Mesenchymal stem cell (in vitro differentiated cells and primary cell): ENCODE results near the gene ERC2.

Experiments
- DNase-seq: peaks from one replicate; pipeline ENCODE4 v3.0.0-alpha.2; 2013
- H2AFZ ChIP-seq: one replicate; pipeline ENCODE4 v1.6.1; 2013; ENCODE audit warnings: low read depth, mild to moderate bottlenecking, control low read depth, inconsistent platforms, low read length, moderate library complexity
- H2AK5ac ChIP-seq: 2 replicates; pipeline ENCODE4 v1.6.1; 2013; ENCODE audit warnings: low read length, moderate library complexity, mild to moderate bottlenecking, inconsistent platforms; ENCODE audit not compliant: severe bottlenecking
- H2BK120ac ChIP-seq: one replicate; pipeline ENCODE4 v1.6.1; 2013; ENCODE audit warnings: low read depth, mild to moderate bottlenecking, inconsistent platforms, low read length, moderate library complexity
- H2BK12ac ChIP-seq, 2 experiments: one replicate each; pipeline ENCODE4 v1.6.1; 2013; ENCODE audit warnings: inconsistent platforms in 2 of 2, low read length in 2 of 2, mild to moderate bottlenecking in 2 of 2, moderate library complexity in 2 of 2, control low read depth in 1 of 2
- H2BK15ac ChIP-seq: one replicate; pipeline ENCODE4 v1.6.1; 2013; ENCODE audit warnings: mild to moderate bottlenecking, low read depth, inconsistent platforms; ENCODE audit not compliant: poor library complexity, severe bottlenecking
- H2BK5ac ChIP-seq: 2 replicates; pipeline ENCODE4 v1.6.1; 2013; ENCODE audit warnings: low read depth, mild to moderate bottlenecking, low read length, control low read depth, inconsistent platforms; ENCODE audit not compliant: poor library complexity, severe bottlenecking
- H3K14ac ChIP-seq, 2 experiments: one replicate each; pipeline ENCODE4 v1.6.1; 2013; ENCODE audit warnings: inconsistent platforms in 2 of 2, low read length in 2 of 2, control low read depth in 1 of 2, mild to moderate bottlenecking in 1 of 2, moderate library complexity in 1 of 2
- H3K18ac ChIP-seq, 2 experiments: one replicate each; pipeline ENCODE4 v1.6.1; 2013; ENCODE audit warnings: inconsistent platforms in 2 of 2, low read length in 2 of 2, control low read depth in 1 of 2, low read depth in 1 of 2, mild to moderate bottlenecking in 1 of 2
- H3K23ac ChIP-seq, 2 experiments: one replicate each; pipeline ENCODE4 v1.6.1; 2013; ENCODE audit warnings: inconsistent platforms in 2 of 2, low read length in 2 of 2, mild to moderate bottlenecking in 2 of 2, moderate library complexity in 2 of 2, control low read depth in 1 of 2
- H3K27ac ChIP-seq: 2 replicates; pipeline ENCODE4 v1.5.1; 2013; ENCODE audit warnings: mild to moderate bottlenecking, moderate library complexity, low read length, control low read depth, inconsistent platforms; ENCODE audit not compliant: poor library complexity, severe bottlenecking
- H3K27me3 ChIP-seq, 2 experiments: 2 replicates each; pipeline versions ENCODE4 v1.6.1 to v1.7.0; 2013; ENCODE audit warnings: low read length in 2 of 2, mild to moderate bottlenecking in 2 of 2, moderate library complexity in 2 of 2, control low read depth in 1 of 2, inconsistent platforms in 1 of 2; ENCODE audit not compliant: control insufficient read depth in 1 of 2, insufficient read depth in 1 of 2
- H3K36me3 ChIP-seq, 2 experiments: 2 replicates each; pipeline versions ENCODE4 v1.6.1 to v1.7.0; 2013; ENCODE audit warnings: low read length in 2 of 2, control low read depth in 1 of 2, inconsistent platforms in 1 of 2, low read depth in 1 of 2, mild to moderate bottlenecking in 1 of 2; ENCODE audit not compliant: insufficient read depth in 2 of 2, control insufficient read depth in 1 of 2
- H3K4ac ChIP-seq, 2 experiments: one replicate each; pipeline ENCODE4 v1.6.1; 2013; ENCODE audit warnings: inconsistent platforms in 2 of 2, low read length in 2 of 2, mild to moderate bottlenecking in 2 of 2, moderate library complexity in 2 of 2, control low read depth in 1 of 2, low read depth in 1 of 2
- H3K4me1 ChIP-seq: 2 replicates; pipeline ENCODE4 v1.6.1; 2013; ENCODE audit warnings: low read depth, low read length, control low read depth; ENCODE audit not compliant: control insufficient read depth, insufficient read depth
- H3K4me2 ChIP-seq: 2 replicates; pipeline ENCODE4 v1.6.1; 2013; ENCODE audit warnings: low read length, mild to moderate bottlenecking, inconsistent platforms; ENCODE audit not compliant: poor library complexity, severe bottlenecking
- H3K4me3 ChIP-seq, 2 experiments: 2 replicates each; pipeline versions ENCODE4 v1.5.1 to v1.7.0; 2013; ENCODE audit warnings: low read length in 2 of 2, mild to moderate bottlenecking in 2 of 2, control low read depth in 1 of 2, low read depth in 1 of 2; ENCODE audit not compliant: insufficient read depth in 1 of 2
- H3K79me1 ChIP-seq: replicated peaks from 2 replicates; pipeline ENCODE4 v1.6.1; 2013; ENCODE audit warnings: mild to moderate bottlenecking, control low read depth, low read length, inconsistent platforms; ENCODE audit not compliant: poor library complexity, severe bottlenecking
- H3K9ac ChIP-seq: 2 replicates; pipeline ENCODE4 v1.7.0; 2013; ENCODE audit warnings: mild to moderate bottlenecking, low read length, moderate library complexity
- H3K9me3 ChIP-seq: 2 replicates; pipeline ENCODE4 v1.7.0; 2013; ENCODE audit warnings: mild to moderate bottlenecking, low read length; ENCODE audit not compliant: control insufficient read depth
- H4K8ac ChIP-seq: one replicate; pipeline ENCODE4 v1.6.1; 2013; ENCODE audit warnings: inconsistent platforms, mild to moderate bottlenecking, low read length, moderate library complexity
- H4K91ac ChIP-seq: one replicate; pipeline ENCODE4 v1.6.1; 2013; ENCODE audit warnings: mild to moderate bottlenecking, low read length, inconsistent platforms
- WGBS: methylation state at CpG from one replicate; pipeline ENCODE4 v1.1.7; 2013; ENCODE audit warnings: mixed read lengths; 5-methylcytosine and 5-hydroxymethylcytosine counted together

ERC2 gene

DNA sequence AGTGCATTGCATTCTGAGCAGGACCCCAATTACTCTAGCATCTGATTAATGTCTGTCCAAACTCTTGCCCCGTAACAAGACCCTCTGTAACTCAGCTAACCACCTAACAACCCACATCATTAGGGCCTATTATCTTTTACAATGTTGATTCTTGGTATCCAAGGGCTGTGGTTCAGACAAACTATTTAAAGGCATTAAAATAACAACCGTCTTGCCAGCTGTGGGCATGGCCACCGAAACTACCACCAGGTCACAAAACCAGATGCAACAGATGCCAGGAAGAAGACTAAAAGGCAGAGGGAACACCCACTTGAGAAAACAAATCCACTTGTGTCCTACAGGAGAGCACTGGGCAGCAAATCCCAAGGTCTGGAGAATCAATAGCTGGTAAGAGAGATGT lies 262.9 kb downstream of the ERC2 start:
- Histone ChIP-seq H3K27me3 (no peaks in the 10 kb centered on the region), H3K4me2 (no peak overlapping the region), H3K4me3 (no peak overlapping the region), H3K18ac (no peak overlapping the region), H2AFZ (no peak overlapping the region), H3K27ac (no peak overlapping the region), H3K79me1 (no peaks in the 10 kb centered on the region), H3K9ac (no peak overlapping the region), H3K23ac (no peak overlapping the region), H2BK12ac (no peak overlapping the region), H4K91ac (no peak overlapping the region), H2BK120ac (no peak overlapping the region), H3K4ac (no peak overlapping the region), H2AK5ac (no peak overlapping the region), H3K14ac (no peak overlapping the region), H3K36me3 (no peaks in the 10 kb centered on the region), H2BK15ac (no peak overlapping the region), H3K4me1 (no peaks in the 10 kb centered on the region), H2BK5ac (no peak overlapping the region), H3K9me3 (no peaks in the 10 kb centered on the region), H4K8ac (no peak overlapping the region)
- no peak for DNase-seq
- WGBS, result 92% methylated on average over 2 of the region's 3 CpGs

DNA sequence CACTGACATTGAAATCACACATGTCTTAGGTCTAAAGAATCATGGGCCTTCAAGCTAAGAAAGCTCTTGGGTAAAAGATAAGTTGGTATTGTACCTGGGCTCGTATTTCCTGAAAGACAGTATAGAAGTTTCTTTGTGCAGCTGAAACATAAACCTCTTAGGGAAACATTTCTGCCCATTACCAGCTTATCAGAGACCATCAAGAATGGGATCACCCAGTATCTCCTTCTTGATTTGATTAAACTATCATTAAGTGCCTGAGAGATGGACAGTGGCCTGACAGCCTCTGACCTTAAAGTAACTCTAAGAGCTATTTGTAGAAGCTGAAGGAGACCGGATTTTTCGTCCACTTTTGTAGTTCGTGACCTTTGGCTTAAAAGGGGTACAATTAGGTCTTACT lies 265.3 kb downstream of the ERC2 start:
- Histone ChIP-seq H4K91ac (no peak overlapping the region), H3K4me2 (no peak overlapping the region), H3K27ac (no peak overlapping the region), H3K18ac (no peak overlapping the region), H2BK120ac (no peak overlapping the region), H3K4ac (no peak overlapping the region), H2BK12ac (no peak overlapping the region), H2AK5ac (no peak overlapping the region), H3K36me3 (no peaks in the 10 kb centered on the region), H3K27me3 (no peaks in the 10 kb centered on the region), H3K4me1 (no peaks in the 10 kb centered on the region), H3K4me3 (no peak overlapping the region), H3K79me1 (no peaks in the 10 kb centered on the region), H2BK5ac (no peak overlapping the region), H2BK15ac (no peak overlapping the region), H3K9me3 (no peaks in the 10 kb centered on the region), H3K14ac (no peak overlapping the region), H2AFZ (no peak overlapping the region), H3K23ac (no peak overlapping the region), H3K9ac (no peak overlapping the region), H4K8ac (no peak overlapping the region)
- DNase-seq, result no peak
- 83% methylated on average over 2 of the region's 4 CpGs for WGBS

DNA sequence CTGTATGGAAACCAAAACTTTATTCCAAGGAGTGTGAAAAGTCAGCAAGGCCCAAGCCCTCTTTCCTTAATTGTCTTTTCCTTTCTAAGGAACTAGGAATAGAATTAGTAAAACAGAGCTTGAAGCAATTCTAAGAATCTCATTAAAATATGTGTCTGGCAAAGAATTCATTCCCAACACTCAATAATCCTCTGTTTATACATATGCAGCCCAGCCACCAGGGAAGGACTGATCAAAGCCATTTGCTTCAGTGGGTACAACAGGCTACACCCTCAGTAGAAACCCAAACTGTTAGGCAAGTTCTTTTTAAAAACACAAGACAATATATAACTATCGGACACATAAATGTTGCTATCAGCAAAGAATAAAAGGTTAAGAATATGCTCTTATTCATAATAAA lies 266.9 kb downstream of the ERC2 start:
- Histone ChIP-seq H3K79me1 (no peaks in the 10 kb centered on the region), H3K4ac (no peak overlapping the region), H4K8ac (no peak overlapping the region), H2BK120ac (no peak overlapping the region), H2BK12ac (no peak overlapping the region), H2AFZ (no peak overlapping the region), H3K18ac (no peak overlapping the region), H2AK5ac (no peak overlapping the region), H3K14ac (no peak overlapping the region), H3K36me3 (no peaks in the 10 kb centered on the region), H3K27ac (no peak overlapping the region), H3K23ac (no peak overlapping the region), H3K4me1 (no peaks in the 10 kb centered on the region), H2BK5ac (no peak overlapping the region), H4K91ac (no peak overlapping the region), H2BK15ac (no peak overlapping the region), H3K4me2 (no peak overlapping the region), H3K4me3 (no peak overlapping the region), H3K9ac (no peak overlapping the region), H3K27me3 (no peaks in the 10 kb centered on the region), H3K9me3 (no peaks in the 10 kb centered on the region)
- DNase-seq, result no peak
- no CpG with 5 or more reads among the region's 1 CpG for WGBS

DNA sequence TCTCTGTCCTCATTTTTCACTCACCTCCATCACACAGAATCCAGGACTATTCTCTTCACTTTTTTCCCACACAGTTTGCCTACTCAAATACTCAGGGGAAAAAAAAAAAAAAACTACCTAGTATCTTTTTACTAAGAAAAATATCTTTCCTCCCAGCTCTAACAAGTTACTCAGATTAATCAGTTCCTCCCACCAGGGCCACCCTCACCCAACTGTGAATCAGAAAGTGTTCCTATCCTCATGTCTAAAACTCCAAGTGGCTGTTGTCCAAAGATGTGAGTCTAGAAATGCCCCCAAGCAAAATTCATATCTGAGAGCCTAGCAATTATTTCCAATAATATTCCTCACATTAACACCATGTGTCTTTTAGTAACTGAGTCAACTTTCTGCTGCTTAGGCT lies 268.0 kb downstream of the ERC2 start:
- no peak overlapping the region for H2BK120ac ChIP-seq

More for the DNA sequence above, 268.0 kb downstream of the ERC2 start:
- Histone ChIP-seq H2BK12ac (no peak overlapping the region), H2AFZ (no peak overlapping the region), H3K79me1 (no peaks in the 10 kb centered on the region), H3K23ac (no peak overlapping the region), H4K8ac (no peak overlapping the region), H2BK5ac (no peak overlapping the region), H3K9me3 (no peaks in the 10 kb centered on the region), H3K4me2 (no peak overlapping the region), H3K4ac (no peak overlapping the region), H2BK15ac (no peak overlapping the region), H3K27ac (no peak overlapping the region), H3K9ac (no peak overlapping the region), H3K4me1 (no peaks in the 10 kb centered on the region), H3K4me3 (no peak overlapping the region), H2AK5ac (no peak overlapping the region), H3K18ac (no peak overlapping the region), H3K27me3 (no peaks in the 10 kb centered on the region), H3K36me3 (no peaks in the 10 kb centered on the region), H4K91ac (no peak overlapping the region), H3K14ac (no peak overlapping the region)
- no peak for DNase-seq
